ENCODE data around the gene TSC22D3.
"Not testable (repeated sequence)": the region's sequence is repeated elsewhere in the genome, so short reads cannot be mapped to it uniquely, and the experiment has no call there.

The TSC22D3 gene

DNA sequence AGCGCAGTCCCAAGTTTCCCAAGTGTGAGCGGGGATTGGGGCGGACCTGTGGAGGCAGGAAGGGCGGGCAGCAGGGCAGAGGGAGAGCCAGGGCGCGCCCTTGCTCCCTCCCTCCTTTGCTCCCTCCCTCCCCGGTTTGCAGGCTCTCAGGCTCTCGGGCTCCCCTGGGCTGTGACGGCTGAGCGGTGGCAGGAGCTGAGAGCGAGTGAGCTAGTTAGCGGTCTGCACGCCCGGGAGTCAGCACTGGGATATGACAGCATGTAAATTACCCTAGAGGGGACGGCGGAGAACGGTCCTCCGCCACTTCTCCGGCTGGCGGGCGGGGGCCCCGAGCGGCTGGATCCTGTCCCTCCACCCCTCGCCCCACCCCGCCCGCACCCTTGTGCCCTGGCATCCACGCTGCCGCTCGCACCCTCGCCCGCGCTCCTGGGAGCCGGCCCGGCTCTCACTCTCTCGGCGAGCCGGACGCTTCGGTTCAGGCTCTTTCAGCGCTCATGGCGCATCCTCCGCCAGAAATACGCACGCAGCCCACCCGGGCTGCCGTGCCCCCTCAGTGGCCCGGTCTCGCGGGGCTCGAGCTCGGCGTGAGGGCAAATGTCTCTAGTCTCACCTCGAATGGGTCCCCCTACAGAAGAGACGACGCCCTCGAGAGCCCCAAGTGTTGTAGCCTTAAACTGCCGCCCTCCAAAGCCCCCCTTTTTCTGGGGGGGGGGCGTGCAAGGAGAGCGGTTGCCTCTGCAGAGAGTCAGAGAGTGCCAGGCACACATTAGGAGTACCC, at the start of gene TSC22D3:
TSC22D3 (minus strand) TSS at position 54 of the 778 bp plus-strand sequence. CDS start 368 bp downstream, outside the sequence.
- DNase-seq, result peak; percentile 23

- no peak for DNase-seq
Measured at GRCh38 chrX:107823456-107823855, 47.9 kb upstream of the TSC22D3 start.

GRCh38 chrX:107823042-107823441, 47.5 kb upstream of the TSC22D3 start:
- no peak for DNase-seq

DNA sequence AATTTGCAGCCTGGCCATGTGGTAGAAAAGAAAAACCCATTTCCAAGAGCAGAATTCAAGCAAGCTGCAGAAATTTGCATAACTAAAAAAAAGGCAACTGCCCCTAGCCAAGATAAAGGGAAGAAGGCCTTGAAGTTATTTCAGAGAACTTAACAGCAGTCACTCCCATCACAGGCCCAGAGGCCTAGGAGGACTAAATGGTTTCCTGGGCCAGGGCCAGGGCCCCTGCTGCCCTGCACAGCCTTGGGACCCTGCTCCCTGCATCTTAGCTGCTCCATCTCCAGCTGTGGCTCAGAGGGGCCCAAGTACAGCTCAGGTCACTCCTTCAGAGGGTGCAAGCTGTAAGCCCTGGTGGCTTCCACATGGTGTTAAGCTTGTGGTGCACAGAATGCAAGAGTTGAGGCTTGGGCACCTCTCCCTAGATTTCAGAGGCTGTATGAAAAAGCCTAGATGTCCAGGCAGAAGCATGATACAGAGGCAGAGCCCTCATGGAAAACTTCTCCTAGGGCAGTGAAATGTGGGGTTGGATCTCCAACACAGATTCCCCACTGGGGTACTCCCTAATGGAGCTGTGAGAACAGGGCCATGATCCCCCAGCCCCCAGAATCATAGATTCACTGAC, 43.4 kb upstream of the TSC22D3 start:
- no peak for DNase-seq

- not testable (repeated sequence) for DNase-seq
Measured at GRCh38 chrX:107810053-107810452, 34.5 kb upstream of the TSC22D3 start.

GRCh38 chrX:107805179-107805578, 29.6 kb upstream of the TSC22D3 start:
- DNase-seq, result no peak

- no peak for DNase-seq
Measured at GRCh38 chrX:107804427-107804826, 28.8 kb upstream of the TSC22D3 start.

DNA sequence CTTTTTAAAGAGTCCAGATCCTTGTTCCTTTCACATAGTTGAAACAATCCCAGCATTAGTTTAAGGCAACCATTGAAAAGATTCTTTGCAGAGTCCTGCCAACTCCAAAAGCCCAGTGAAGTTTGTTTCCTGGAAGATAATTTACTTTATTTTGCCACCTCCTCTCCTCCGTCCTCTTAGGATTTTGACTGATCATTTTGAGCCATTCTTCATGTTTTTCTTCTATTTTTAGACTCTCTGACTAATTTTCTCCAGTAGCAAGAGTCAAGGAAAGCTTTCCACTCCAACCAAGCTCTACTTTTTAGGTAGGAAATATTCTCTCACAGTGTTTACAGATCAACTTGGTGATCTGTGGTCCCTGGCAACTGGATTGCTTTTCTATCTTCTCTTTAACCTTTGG, 12.2 kb upstream of the TSC22D3 start:
- no peak for DNase-seq

- no peak for DNase-seq
Measured at GRCh38 chrX:107780525-107780924, 4.9 kb upstream of the TSC22D3 start.

DNA sequence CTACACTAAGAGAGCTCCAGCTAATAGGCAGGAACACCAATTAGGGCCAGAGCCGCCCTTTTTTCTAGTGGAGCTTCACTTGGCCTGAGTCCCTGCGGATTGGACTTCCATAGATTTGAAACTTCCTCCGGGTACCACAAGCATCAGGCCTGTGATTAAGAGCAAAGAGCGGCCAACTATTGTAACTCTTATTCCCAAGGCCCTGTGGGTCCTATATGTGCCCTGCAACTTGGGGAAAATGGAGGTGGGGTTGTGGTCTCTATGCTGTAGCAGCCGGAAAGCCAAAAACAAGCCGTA, 1.9 kb upstream of the TSC22D3 start, which contains the start of gene NCBP2L:
NCBP2L (plus strand) TSS at position 198 of the 297 bp plus-strand sequence. CDS start 16,488 bp downstream, outside the sequence.
- DNase-seq, result no peak

GRCh38 chrX:107776649-107777535, 1.3 kb upstream of the TSC22D3 start:
- peak; percentile 89 for DNase-seq

GRCh38 chrX:107775000-107775733, 420 bp downstream of the TSC22D3 start:
- DNase-seq, result no peak

DNA sequence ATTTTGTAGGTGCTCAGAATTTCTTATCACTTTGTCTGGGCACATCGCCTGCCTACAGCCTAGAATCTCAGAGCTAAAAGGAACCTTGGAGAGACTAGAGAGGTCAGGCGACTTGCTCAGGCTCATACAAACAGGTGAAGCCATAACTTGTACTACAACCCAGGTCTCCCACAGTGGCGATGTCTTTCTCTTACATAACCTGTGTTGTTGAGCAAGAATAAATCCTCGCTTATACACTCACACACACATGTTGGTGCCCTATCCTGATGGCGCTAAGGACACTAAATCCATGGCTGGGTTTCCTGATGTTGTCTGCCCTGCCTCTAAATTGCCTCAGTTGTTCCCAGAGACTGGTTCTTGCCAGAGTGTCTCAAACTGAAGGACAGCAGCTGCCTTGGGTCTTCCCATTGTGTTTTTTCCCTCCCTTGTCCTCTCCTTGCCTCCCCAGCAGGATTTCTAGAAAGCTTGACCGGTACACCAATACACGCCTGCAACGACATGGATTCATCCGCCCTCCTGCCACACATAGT, 1.6 kb downstream of the TSC22D3 start:
- DNase-seq, result no peak

DNA sequence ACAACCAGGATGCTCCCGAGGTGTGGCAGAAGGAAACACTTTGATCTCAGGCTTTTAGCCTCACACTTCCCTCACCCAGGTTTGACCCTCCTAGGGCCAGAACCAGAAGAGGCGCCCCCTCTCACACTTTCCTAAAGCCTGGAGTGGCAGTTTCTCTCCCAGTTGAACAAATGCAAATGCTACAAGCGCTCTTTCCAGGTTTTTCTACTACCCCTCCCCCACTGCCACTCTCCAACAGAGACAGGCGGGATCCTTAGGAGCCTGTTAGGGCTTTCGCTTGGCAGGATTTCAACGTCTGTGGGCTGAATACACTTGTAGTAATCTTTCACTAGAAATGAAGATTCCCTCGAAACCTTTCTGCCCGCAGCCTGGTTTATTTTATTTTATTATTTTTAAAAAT, 2.4 kb downstream of the TSC22D3 start:
- no peak for DNase-seq

DNA sequence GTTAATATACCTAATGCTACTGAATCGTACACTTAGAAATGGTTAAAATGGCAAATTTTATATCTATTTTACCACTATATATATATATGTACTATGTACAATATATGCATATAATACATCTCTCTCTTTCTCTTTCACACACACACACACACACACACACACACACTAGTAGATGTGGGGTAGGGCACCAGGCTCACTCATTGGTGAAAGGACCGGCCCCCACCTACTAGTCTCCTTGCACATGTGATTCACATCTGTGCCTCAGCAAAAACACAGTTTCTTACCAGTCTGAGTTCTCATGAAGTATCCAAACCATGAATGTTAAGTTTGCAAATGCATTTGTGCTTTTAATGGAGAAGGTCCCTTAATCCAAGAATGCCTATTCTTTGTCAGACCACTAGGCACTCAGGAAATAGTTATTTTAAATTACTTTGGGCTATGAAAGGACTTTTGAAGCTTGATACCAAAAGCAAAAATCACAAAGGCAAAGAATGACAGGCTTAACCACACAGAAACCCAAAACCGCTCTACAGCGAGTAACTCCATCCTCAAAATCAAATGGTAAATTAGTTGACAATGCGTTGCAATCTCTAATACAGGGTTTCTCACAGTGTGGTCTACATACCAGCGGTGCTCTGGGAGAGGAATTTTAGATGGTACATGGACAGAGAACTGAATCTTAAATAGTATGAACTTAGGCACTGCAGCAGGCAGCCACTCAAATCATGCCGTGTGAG, 5.8 kb downstream of the TSC22D3 start:
- no peak for DNase-seq

GRCh38 chrX:107768051-107768450, 7.5 kb downstream of the TSC22D3 start:
- no peak for DNase-seq

DNA sequence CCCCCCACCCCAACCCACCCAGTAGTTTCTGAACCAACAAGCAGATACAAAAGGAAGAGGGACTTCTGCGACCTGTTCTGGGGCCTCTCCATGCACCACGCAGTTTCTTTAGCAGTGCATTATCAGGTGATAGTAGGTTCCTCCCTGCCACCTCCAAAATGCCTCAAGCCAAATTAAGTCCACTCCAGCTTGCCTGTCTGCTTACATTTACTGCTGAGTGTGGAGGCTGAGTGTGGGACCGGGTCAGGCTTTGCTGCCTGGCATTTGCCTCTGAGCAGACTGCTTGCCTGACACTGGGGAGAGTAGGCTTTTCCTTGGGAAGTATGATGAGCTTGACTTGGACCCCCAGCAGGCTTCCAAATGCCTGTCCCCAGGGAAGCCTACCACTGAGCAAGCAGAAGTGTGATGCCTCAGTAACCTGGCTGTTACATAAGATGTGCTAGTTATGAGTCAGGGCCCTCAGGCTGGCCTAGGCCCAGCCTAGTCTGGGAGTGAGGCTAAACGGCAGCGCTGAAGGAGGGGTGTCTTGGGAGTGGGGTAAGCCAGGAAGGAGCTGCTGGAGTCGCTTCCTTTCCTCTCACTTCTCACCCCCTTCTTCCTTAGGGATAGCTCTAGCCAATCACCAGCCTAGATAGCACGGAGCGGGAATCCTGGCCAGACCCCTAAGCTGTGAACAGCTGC, 9.0 kb downstream of the TSC22D3 start:
- no peak for DNase-seq

GRCh38 chrX:107764845-107765608, 10.6 kb downstream of the TSC22D3 start:
- DNase-seq, result no peak

GRCh38 chrX:107763647-107764046, 11.9 kb downstream of the TSC22D3 start:
- DNase-seq, result no peak

DNA sequence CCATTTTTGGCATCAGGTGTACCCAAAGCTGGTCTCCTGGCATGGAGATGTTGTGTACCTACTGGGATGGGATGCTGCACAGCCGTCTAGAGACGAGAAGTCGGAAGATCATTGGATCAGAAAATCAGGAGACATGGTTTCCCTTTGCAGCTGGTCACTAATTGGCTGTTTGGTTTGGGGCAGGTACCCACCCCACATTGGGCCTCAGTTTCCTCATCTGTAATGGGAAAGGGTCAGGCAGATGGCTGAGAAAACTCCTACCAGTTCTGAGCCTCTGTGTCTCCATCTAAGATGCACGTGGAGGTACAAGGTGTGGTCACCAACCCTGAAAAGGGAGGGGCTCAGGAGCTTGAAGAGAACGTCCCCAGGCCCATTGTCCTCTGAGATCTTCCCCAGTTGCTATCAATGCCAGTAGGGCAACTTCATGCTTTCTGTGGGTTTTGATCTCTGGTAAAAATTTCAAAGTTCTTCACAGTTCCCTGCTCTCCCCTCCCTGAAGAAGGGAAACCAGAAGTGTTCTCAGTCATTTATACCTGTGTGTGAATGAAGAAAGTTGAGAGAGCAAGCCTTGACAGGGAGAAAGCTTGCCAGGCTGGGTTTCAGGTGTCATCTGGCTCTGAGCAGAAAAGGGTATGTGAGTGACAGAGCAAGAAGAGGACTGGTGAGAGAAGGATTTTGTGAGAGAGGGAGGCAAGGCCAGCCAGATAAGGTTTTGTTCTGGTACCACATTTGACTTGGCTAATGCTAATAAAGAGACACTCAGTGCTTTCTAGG, 15.1 kb downstream of the TSC22D3 start:
- DNase-seq, result no peak
